ENCODE results near the gene PYM1.

Gene PYM1

GRCh38 chr12:55927588-55928502 is at the start of gene PYM1:
PYM1 (minus strand) TSS chr12:55927894; CDS start chr12:55927761, 133 bp downstream.
- peak; percentile 58 to 65 for DNase-seq (ENCODE audit: low read depth in 2 of 2)

- peak in 1 of 2 donors; percentile 34 for DNase-seq (ENCODE audit: low read depth in 2 of 2)
Measured at GRCh38 chr12:55974308-55974730, 46.6 kb upstream of the PYM1 start.

- DNase-seq (ENCODE audit: low read depth in 2 of 2): peak; percentile 90 to 97
Measured at GRCh38 chr12:55973599-55974307, 46.1 kb upstream of the PYM1 start, which contains the start of gene RAB5B. RAB5B (plus strand) TSS chr12:55974078; CDS start chr12:55986961, 12,883 bp downstream.

- DNase-seq (ENCODE audit: low read depth in 2 of 2): no peak
Measured at GRCh38 chr12:55972911-55973598, 45.4 kb upstream of the PYM1 start.

GRCh38 chr12:55972456-55972855 is 44.8 kb upstream of the PYM1 start:
- no peak for DNase-seq (ENCODE audit: low read depth in 2 of 2)

- DNase-seq (ENCODE audit: low read depth in 2 of 2): no peak
Measured at GRCh38 chr12:55972042-55972441, 44.3 kb upstream of the PYM1 start.

- DNase-seq (ENCODE audit: low read depth in 2 of 2): no peak
Measured at GRCh38 chr12:55970775-55971174, 43.1 kb upstream of the PYM1 start.

- no peak for DNase-seq (ENCODE audit: low read depth in 2 of 2)
Measured at GRCh38 chr12:55969356-55969755, 41.7 kb upstream of the PYM1 start.

- peak; percentile 88 to 94 for DNase-seq (ENCODE audit: low read depth in 2 of 2)
Measured at GRCh38 chr12:55966408-55967281, 39.0 kb upstream of the PYM1 start, which contains the start of gene CDK2. CDK2 (plus strand) TSS chr12:55966830; CDS start chr12:55967009, 179 bp downstream.

- DNase-seq (ENCODE audit: low read depth in 2 of 2): no peak
Measured at GRCh38 chr12:55965941-55966407, 38.3 kb upstream of the PYM1 start, which contains the start of gene PMEL. PMEL (minus strand) TSS chr12:55966042; CDS start chr12:55966011, 31 bp downstream.

GRCh38 chr12:55965240-55965639 is 37.5 kb upstream of the PYM1 start:
- DNase-seq (ENCODE audit: low read depth in 2 of 2): no peak

- no peak for DNase-seq (ENCODE audit: low read depth in 2 of 2)
Measured at GRCh38 chr12:55963760-55964159, 36.1 kb upstream of the PYM1 start.

- DNase-seq (ENCODE audit: low read depth in 2 of 2): no peak
Measured at GRCh38 chr12:55957106-55957859, 29.6 kb upstream of the PYM1 start.

- DNase-seq (ENCODE audit: low read depth in 2 of 2): peak in 1 of 2 donors; percentile 42
Measured at GRCh38 chr12:55955800-55956508, 28.3 kb upstream of the PYM1 start.

GRCh38 chr12:55955344-55955743 is 27.6 kb upstream of the PYM1 start:
- no peak for DNase-seq (ENCODE audit: low read depth in 2 of 2)

GRCh38 chr12:55946553-55946952 is 18.9 kb upstream of the PYM1 start:
- DNase-seq (ENCODE audit: low read depth in 2 of 2): no peak

- DNase-seq (ENCODE audit: low read depth in 2 of 2): no peak
Measured at GRCh38 chr12:55942577-55943136, 15.0 kb upstream of the PYM1 start.

- DNase-seq (ENCODE audit: low read depth in 2 of 2): no peak
Measured at GRCh38 chr12:55942055-55942454, 14.4 kb upstream of the PYM1 start.
